Sigmoid colon (tissue), 7 donors: ENCODE results near the gene SLC25A44. TPM values are rescaled to one million over a fixed set of nuclear protein-coding genes. Genes with fewer than 3 reads are reported as not detected.

Experiments used
- DNase-seq: peaks from one replicate; pipeline ENCODE4 v3.0.0-alpha.2; 2019
- H3K27ac ChIP-seq, 4 donors: fragments of 200-600 bp; sonication (generic); one replicate each; pipeline ENCODE4 v1.5.1; 2016 to 2019; ENCODE audit warnings: mild to moderate bottlenecking in 1 of 4
- H3K27me3 ChIP-seq, 3 donors: fragments of 200-600 bp; sonication (generic); one replicate each; pipeline ENCODE4 v1.5.1; 2019; ENCODE audit warnings: mild to moderate bottlenecking in 1 of 3
- H3K36me3 ChIP-seq, 4 donors: fragments of 200-600 bp; sonication (generic); one replicate each; pipeline ENCODE4 v1.5.1; 2016 to 2019
- H3K4me1 ChIP-seq, 4 donors: fragments of 200-600 bp; sonication (generic); one replicate each; pipeline ENCODE4 v1.5.1; 2017 to 2019
- H3K4me3 ChIP-seq, 4 donors: fragments of 200-600 bp; sonication (generic); one replicate each; pipeline ENCODE4 v1.5.1; 2017 to 2019; ENCODE audit warnings: mild to moderate bottlenecking in 2 of 4, moderate library complexity in 1 of 4
- H3K9me3 ChIP-seq, 4 donors: fragments of 200-600 bp in 3 of 4; sonication (generic) in 3 of 4; one replicate each; pipeline versions ENCODE4 v1.5.1 to v1.6.1; 2013 to 2019
- CTCF ChIP-seq, 4 experiments: fragments of 450-650 bp in 3 of 4; fragments of 200-600 bp in 1 of 4; IDR thresholded peaks; one replicate each; pipeline ENCODE4 v1.5.1; 2016 to 2019; ENCODE audit warnings: antibody characterized with exemption in 4 of 4, mild to moderate bottlenecking in 3 of 4, moderate library complexity in 2 of 4
- EP300 ChIP-seq, 4 donors: sonication (generic); formaldehyde crosslinking; IDR thresholded peaks; one replicate each; pipeline ENCODE4 v1.6.1; 2017; ENCODE audit warnings: antibody characterized with exemption in 4 of 4
- POLR2A ChIP-seq, 2 donors: fragments of 450-650 bp; IDR thresholded peaks; one replicate each; pipeline ENCODE4 v1.6.1; 2016; ENCODE audit warnings: antibody characterized with exemption in 2 of 2, mild to moderate bottlenecking in 2 of 2, moderate library complexity in 2 of 2
- POLR2AphosphoS5 ChIP-seq, 4 donors: sonication (generic); formaldehyde crosslinking; IDR thresholded peaks; one replicate each; pipeline ENCODE4 v1.6.1; 2017; ENCODE audit warnings: antibody characterized with exemption in 4 of 4
- WGBS, 2 donors: extraction: QIAGEN DNeasy Blood & Tissue Kit; methylation state at CpG; one replicate each; pipeline ENCODE4 v1.1.7; 2013; 5-methylcytosine and 5-hydroxymethylcytosine counted together
- intact Hi-C: fragments of 100-400 bp; cut with DNase I; formaldehyde crosslinking; loops from one replicate; pipeline ENCODE4 v1.15.1; 2023
- polyA plus RNA-seq, 3 donors: library from polyadenylated mRNA; stranded (reverse); fragments of 200-250 nt; gene quantifications; one replicate each; pipeline ENCODE4 v1.2.3, GENCODE V29; 2013
- total RNA-seq, 4 donors: library from RNA; depleted of rRNA; stranded (reverse); fragments of >200 nt; gene quantifications; one replicate each; pipeline ENCODE4 v1.1.0, GENCODE V29; 2016
- donor health status: healthy with polysubstance abuse.
- donor health status: Bipolar disorder and iron deficiency.
- donor health status: healthy.

SLC25A44 gene
- total and polyA plus RNA-seq, 7 donors: 7.8 to 15.3 (median 10.0) TPM

GRCh38 chr1:156247460-156248322, 53.8 kb downstream of the SLC25A44 start, which contains the start of gene PAQR6:
TSS of gene PAQR6 (minus strand) at chr1:156248056. CDS start at chr1:156246731, 1,325 bp downstream.
- H3K4me3 ChIP-seq: no peak within 1 kb of the TSS
- H3K9me3 ChIP-seq: no peaks in the 10 kb centered on the region
- peak; percentile 71 for DNase-seq
- 28 to 65% methylated on average over 16 of the region's 16 CpGs for WGBS, 2 donors
- peaks cover 26 to 37% (median 32%) of the 10 kb centered on the region in 4 donors for H3K36me3 ChIP-seq
- H3K4me1 ChIP-seq: peaks cover 0 to 26% (median 23%) of the 10 kb centered on the region in 4 donors
- TF ChIP-seq POLR2AphosphoS5 (IDR thresholded peaks at IDR 0.05) (peak in 2 of 4 donors; percentile 28), EP300 (IDR thresholded peaks at IDR 0.05) (no peak), POLR2A (IDR thresholded peaks at IDR 0.05) (no peak), CTCF (IDR thresholded peaks at IDR 0.05) (no peak)
- peaks cover 15 to 35% (median 18%) of the 10 kb centered on the region in 3 donors for H3K27me3 ChIP-seq
- intact Hi-C loops: no loop called here
- H3K27ac ChIP-seq: peak within 1 kb of the TSS in 1 of 4 donors; percentile 6

DNA sequence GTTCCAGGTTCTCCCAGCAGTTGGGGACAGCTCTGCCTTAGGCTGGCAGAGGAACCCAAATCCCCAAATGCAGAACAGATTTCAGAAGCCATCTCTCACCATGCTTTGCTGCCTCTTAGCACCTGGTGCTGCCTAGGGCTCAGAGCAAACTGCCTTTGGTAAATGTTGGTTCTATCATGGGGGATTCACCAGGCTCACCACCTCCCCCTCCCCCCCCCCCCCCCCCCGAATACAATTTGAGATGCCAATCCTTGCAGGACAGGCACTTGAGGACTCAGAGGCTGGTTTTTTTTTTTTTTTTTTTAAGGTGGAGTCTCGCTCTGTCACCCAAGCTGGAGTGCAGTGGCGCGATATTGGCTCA, 54.4 kb downstream of the SLC25A44 start:
- no peak for DNase-seq
- TF ChIP-seq POLR2AphosphoS5 (IDR thresholded peaks at IDR 0.05) (no peak), POLR2A (IDR thresholded peaks at IDR 0.05) (no peak), EP300 (IDR thresholded peaks at IDR 0.05) (no peak), CTCF (IDR thresholded peaks at IDR 0.05) (no peak)
- Histone ChIP-seq H3K27me3 (peaks cover 15 to 35% (median 18%) of the 10 kb centered on the region in 3 donors), H3K4me3 (no peak overlapping the region), H3K9me3 (no peaks in the 10 kb centered on the region), H3K36me3 (peaks cover 33 to 43% (median 38%) of the 10 kb centered on the region in 4 donors), H3K4me1 (peaks cover 0 to 26% (median 23%) of the 10 kb centered on the region in 4 donors), H3K27ac (peak overlapping the region in 1 of 4 donors; percentile 6)
- WGBS, 2 donors: 61 to 84% methylated on average over 4 of the region's 4 CpGs
- intact Hi-C loops: no loop called here

- Histone ChIP-seq H3K27me3 (peaks cover 14 to 26% (median 15%) of the 10 kb centered on the region in 3 donors), H3K4me1 (peaks cover 0 to 26% (median 23%) of the 10 kb centered on the region in 4 donors), H3K4me3 (no peak overlapping the region), H3K27ac (no peak overlapping the region), H3K9me3 (no peaks in the 10 kb centered on the region), H3K36me3 (peaks cover 33 to 55% (median 46%) of the 10 kb centered on the region in 4 donors)
- no peak for DNase-seq
- TF ChIP-seq EP300 (IDR thresholded peaks at IDR 0.05) (no peak), CTCF (IDR thresholded peaks at IDR 0.05) (no peak), POLR2A (IDR thresholded peaks at IDR 0.05) (no peak), POLR2AphosphoS5 (IDR thresholded peaks at IDR 0.05) (no peak)
- intact Hi-C loops: no loop called here
- 91 to 93% methylated on average over 5 of the region's 5 CpGs for WGBS, 2 donors
Measured at GRCh38 chr1:156249593-156249992, 55.7 kb downstream of the SLC25A44 start.

DNA sequence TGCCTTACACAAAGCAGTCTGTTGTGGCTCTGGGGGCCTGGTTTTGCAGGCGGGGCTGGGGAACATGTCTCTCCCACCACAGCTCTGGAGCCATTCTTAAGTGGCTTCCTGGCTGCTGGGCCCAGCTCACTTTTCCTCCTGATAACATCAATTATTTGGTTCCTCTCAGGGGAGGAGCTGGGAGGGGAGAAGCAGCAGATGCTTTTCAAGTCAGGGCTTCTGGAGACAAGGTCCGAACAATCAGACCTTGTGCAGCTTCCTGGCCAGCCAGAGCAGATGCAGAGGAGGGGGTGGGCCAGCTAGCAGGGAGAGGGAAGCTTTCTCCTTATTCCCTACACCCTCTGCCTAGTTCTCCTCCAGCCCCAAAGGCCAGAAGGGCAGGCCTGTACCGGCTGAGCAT, 57.6 kb downstream of the SLC25A44 start:
- TF ChIP-seq POLR2A (IDR thresholded peaks at IDR 0.05): no peak
- no peak for TF ChIP-seq EP300 (IDR thresholded peaks at IDR 0.05)
- TF ChIP-seq POLR2AphosphoS5 (IDR thresholded peaks at IDR 0.05): no peak
- no peak for TF ChIP-seq CTCF (IDR thresholded peaks at IDR 0.05)
- peaks cover 33 to 75% (median 56%) of the 10 kb centered on the region in 4 donors for H3K36me3 ChIP-seq
- no peak overlapping the region for H3K4me3 ChIP-seq
- H3K27ac ChIP-seq: no peak overlapping the region
- peaks cover 0 to 14% (median 12%) of the 10 kb centered on the region in 4 donors for H3K4me1 ChIP-seq
- no peak for DNase-seq
- H3K9me3 ChIP-seq: no peaks in the 10 kb centered on the region
- 50 to 63% methylated on average over 3 of the region's 3 CpGs for WGBS, 2 donors
- peaks cover 0 to 7% (median 2%) of the 10 kb centered on the region in 3 donors for H3K27me3 ChIP-seq
- intact Hi-C loops: no loop called here
